CD1c-positive myeloid dendritic cell (primary cell): ENCODE results near the gene WDR47.
"Not testable (repeated sequence)": the region's sequence is repeated elsewhere in the genome, so short reads cannot be mapped to it uniquely, and the experiment has no call there.

Source experiments
- DNase-seq: peaks from one replicate; pipeline ENCODE4 v3.0.0-alpha.2; 2016; ENCODE audit errors: extremely low spot score

Gene WDR47

GRCh38 chr1:108962681-108963051 is 79.2 kb downstream of the WDR47 start:
- no peak for DNase-seq

- DNase-seq = no peak
Measured at GRCh38 chr1:108961752-108962486, 80.0 kb downstream of the WDR47 start.

- no peak for DNase-seq
Measured at GRCh38 chr1:108961198-108961597, 80.7 kb downstream of the WDR47 start.

GRCh38 chr1:108960719-108961118 is 81.2 kb downstream of the WDR47 start:
- DNase-seq = no peak

GRCh38 chr1:108957888-108958287 is 84.0 kb downstream of the WDR47 start:
- no peak for DNase-seq

GRCh38 chr1:108955881-108956280 is 86.0 kb downstream of the WDR47 start:
- DNase-seq = no peak

- DNase-seq = no peak
Measured at GRCh38 chr1:108955111-108955510, 86.8 kb downstream of the WDR47 start.

- no peak for DNase-seq
Measured at GRCh38 chr1:108953452-108953851, 88.5 kb downstream of the WDR47 start.

- no peak for DNase-seq
Measured at GRCh38 chr1:108951242-108951641, 90.7 kb downstream of the WDR47 start.

GRCh38 chr1:108949044-108949443 is 92.9 kb downstream of the WDR47 start:
- DNase-seq = no peak

- DNase-seq = no peak
Measured at GRCh38 chr1:108947871-108948525, 93.9 kb downstream of the WDR47 start.

GRCh38 chr1:108936170-108936569 is 105.7 kb downstream of the WDR47 start:
- no peak for DNase-seq

- DNase-seq = no peak
Measured at GRCh38 chr1:108933944-108934343, 108.0 kb downstream of the WDR47 start.

- DNase-seq = not testable (repeated sequence)
Measured at GRCh38 chr1:108927565-108927964, 114.3 kb downstream of the WDR47 start.

GRCh38 chr1:108925920-108926319 is 116.0 kb downstream of the WDR47 start:
- DNase-seq = no peak
